GM06990 (cell line): ENCODE measurements around the gene RHBDF1.
A peak's percentile ranks its signal among the peaks of the same experiment; 100 is the strongest.

ENCODE experiments used
- DNase-seq: peaks from one replicate; pipeline ENCODE4 v3.0.0-alpha.2; 2011; ENCODE audit not compliant: insufficient read length; ENCODE audit errors: extremely low read depth
- H3K27me3 ChIP-seq: replicated peaks from 2 replicates; pipeline ENCODE4 v1.6.0; 2011; ENCODE audit warnings: low read length; ENCODE audit not compliant: control insufficient read depth, insufficient read depth
- H3K36me3 ChIP-seq: 2 replicates; pipeline ENCODE4 v1.5.1; 2011; ENCODE audit warnings: low read length; ENCODE audit not compliant: control insufficient read depth, insufficient read depth
- H3K4me3 ChIP-seq: replicated peaks from 2 replicates; pipeline ENCODE4 v1.5.1; 2011; ENCODE audit warnings: low read depth, mild to moderate bottlenecking, control low read depth, low read length
- TF ChIP-seq, protein P1 (sequence below): IDR thresholded peaks from 2 replicates; pipeline ENCODE4 v1.5.1; 2011; ENCODE audit warnings: low read length, control low read depth, mild to moderate bottlenecking, inconsistent platforms; ENCODE audit not compliant: insufficient read depth, poor library complexity, severe bottlenecking

Gene RHBDF1

DNA sequence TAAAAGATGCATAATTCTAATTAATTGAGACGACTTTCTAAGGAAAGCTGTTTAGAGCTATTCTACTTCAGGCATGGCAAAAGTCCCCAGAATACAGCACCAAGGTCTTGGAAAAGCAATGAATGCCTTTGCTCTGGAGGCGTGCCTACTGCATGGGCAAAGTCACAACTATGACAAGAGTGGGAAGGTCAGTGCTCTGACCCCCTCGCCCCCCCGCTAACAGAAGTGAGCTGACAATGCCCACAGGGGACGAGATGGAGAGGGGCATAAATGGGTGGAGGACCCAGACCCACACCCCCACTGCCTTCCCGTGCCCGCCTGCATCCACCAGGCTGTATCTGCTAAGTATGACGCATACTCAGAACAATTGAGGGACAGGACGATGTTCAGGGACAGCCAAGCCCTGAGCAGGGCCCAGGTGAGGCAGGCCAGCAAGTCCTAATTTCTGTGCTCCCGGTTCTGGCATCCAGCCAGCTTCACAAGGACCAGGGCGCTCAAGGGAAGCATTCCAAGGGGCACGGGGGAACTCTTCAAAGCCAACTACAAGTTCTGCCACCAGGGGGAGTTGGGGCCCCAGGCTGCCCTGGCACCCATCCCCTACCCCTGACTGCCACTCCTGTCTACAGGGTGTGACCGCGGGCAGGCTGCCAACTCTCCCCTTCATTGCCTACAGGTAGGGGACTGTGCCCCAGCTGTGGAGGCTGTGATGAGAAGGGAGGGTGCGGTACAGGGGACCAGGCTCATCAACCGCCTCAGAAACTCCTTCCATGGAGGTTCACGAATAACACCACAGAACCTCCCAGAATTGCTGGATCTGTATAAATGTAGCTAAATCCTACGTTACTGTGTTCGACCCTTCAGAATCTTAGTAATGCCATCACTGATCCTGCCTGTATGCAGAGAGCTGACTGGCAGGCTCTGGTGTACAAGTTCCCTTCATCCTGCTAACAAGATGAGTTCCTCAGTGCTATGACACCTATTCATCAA is 45.2 kb upstream of the RHBDF1 start:
- peaks cover 10% of the 10 kb centered on the region for H3K36me3 ChIP-seq
- TF ChIP-seq, protein P1, sequence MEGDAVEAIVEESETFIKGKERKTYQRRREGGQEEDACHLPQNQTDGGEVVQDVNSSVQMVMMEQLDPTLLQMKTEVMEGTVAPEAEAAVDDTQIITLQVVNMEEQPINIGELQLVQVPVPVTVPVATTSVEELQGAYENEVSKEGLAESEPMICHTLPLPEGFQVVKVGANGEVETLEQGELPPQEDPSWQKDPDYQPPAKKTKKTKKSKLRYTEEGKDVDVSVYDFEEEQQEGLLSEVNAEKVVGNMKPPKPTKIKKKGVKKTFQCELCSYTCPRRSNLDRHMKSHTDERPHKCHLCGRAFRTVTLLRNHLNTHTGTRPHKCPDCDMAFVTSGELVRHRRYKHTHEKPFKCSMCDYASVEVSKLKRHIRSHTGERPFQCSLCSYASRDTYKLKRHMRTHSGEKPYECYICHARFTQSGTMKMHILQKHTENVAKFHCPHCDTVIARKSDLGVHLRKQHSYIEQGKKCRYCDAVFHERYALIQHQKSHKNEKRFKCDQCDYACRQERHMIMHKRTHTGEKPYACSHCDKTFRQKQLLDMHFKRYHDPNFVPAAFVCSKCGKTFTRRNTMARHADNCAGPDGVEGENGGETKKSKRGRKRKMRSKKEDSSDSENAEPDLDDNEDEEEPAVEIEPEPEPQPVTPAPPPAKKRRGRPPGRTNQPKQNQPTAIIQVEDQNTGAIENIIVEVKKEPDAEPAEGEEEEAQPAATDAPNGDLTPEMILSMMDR: peak; percentile 78
- H3K4me3 ChIP-seq: no peak overlapping the region
- H3K27me3 ChIP-seq: no peaks in the 10 kb centered on the region
- DNase-seq: no peak

DNA sequence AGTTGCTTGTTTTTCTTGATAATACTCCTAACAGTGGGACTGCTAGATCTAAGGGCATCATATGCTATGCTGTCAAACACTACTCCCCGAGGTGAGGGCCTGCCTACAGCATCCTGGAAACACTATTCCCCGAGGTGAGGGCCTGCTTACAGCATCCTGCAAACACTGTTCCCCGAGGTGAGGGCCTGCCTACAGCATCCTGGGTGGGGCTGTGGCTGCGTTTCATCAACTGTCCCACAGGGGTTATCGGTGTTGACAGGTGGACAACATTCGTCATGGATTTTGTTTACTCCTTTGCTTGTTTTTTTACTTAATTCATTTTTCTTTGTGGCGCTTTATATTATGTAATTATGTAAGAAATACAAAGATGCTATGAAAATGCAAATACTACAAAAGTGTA is 43.6 kb upstream of the RHBDF1 start:
- no peak for DNase-seq
- TF ChIP-seq, protein P1: no peak
- Histone ChIP-seq H3K4me3 (no peak overlapping the region), H3K27me3 (no peaks in the 10 kb centered on the region), H3K36me3 (peaks cover 14% of the 10 kb centered on the region)

DNA sequence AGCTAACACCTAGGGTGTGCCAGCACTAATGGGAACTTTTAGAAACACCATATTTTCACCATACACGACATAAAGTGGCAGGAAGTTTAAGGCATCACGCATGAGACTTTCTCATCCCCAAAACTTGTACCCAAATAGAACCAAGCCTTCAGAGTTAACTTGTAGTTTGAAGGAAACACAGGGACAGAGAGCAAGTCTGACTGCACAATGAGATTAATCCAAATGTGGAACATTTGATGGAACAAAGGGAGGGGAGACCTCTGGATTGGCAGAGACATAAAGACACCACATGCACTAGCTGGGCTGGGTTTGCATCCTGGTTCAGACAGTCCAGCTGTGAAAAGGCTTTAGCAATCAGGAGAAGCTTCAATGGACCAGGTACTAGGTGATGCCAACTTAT is 41.9 kb upstream of the RHBDF1 start:
- Histone ChIP-seq H3K36me3 (peaks cover 17% of the 10 kb centered on the region), H3K27me3 (no peaks in the 10 kb centered on the region), H3K4me3 (no peak overlapping the region)
- TF ChIP-seq, protein P1: no peak
- no peak for DNase-seq

DNA sequence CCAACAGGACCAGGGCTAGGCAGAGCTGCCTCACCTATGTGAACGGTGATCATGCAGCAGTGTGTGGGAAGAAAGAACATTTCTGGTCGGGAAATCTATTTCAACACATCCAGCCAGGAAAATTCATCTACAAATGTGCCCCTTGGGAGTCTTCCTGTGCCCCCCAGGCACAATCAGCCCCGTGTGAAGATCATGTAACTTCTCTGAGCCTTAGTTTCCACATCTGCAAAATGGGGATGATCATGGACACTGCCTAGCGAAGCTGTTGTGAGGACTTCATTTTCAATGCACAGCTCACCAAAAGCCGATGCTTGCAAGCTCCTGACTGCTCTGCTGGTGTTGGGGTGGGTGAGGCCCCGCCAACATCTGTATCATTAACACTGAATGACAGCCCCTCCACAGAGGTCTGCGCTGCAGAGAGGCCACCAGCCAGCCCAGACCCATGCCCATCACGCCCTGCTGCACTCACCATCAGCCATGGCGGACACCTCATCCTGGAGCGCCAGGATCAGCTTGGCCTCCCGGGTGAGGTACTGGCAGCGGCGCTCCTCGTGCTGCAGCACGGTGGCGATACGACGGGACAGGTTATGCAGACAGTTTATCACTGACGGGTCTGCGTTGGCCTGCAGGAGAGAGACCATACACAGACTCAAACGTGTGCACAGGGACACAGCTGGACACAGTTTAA is 39.9 kb upstream of the RHBDF1 start:
- TF ChIP-seq, protein P1: no peak
- DNase-seq: no peak
- Histone ChIP-seq H3K36me3 (peaks cover 15% of the 10 kb centered on the region), H3K4me3 (no peak overlapping the region), H3K27me3 (no peaks in the 10 kb centered on the region)

GRCh38 chr16:106623-107324 is 34.3 kb upstream of the RHBDF1 start:
- TF ChIP-seq, protein P1: peak; percentile 68

More at GRCh38 chr16:106623-107324, 34.3 kb upstream of the RHBDF1 start:
- DNase-seq: no peak
- H3K4me3 ChIP-seq: no peak overlapping the region
- H3K36me3 ChIP-seq: peaks cover 16% of the 10 kb centered on the region
- H3K27me3 ChIP-seq: no peaks in the 10 kb centered on the region
